Keratinocyte (primary cell): ENCODE results near the gene RNF31. TPM values are rescaled to one million over a fixed set of nuclear protein-coding genes. Genes with fewer than 3 reads are reported as not detected.

ENCODE experiments used
- DNase-seq: peaks from one replicate; pipeline ENCODE4 v3.0.0-alpha.2; 2011; ENCODE audit warnings: low read depth, missing footprints, low spot score
- FAIRE-seq: peaks from 2 replicates; lab custom pipeline; 2011; peaks lifted over from hg19 to GRCh38; lab: Jason Lieb, UNC
- H2AFZ ChIP-seq: 2 replicates; pipeline ENCODE4 v1.6.0; 2012; ENCODE audit warnings: low read length, control low read depth, inconsistent platforms; ENCODE audit not compliant: control insufficient read depth
- H3K27ac ChIP-seq: 2 replicates; pipeline ENCODE4 v1.5.1; 2011; ENCODE audit warnings: low read length; ENCODE audit not compliant: control insufficient read depth, insufficient read depth
- H3K27me3 ChIP-seq: 3 replicates; pipeline ENCODE4 v1.6.0; 2011; ENCODE audit warnings: low read length; ENCODE audit not compliant: control insufficient read depth, insufficient read depth; ENCODE audit errors: extremely low read depth
- H3K36me3 ChIP-seq, 2 experiments: 2 replicates in 1 of 2; 3 replicates in 1 of 2; pipeline ENCODE4 v1.5.1; 2011; ENCODE audit warnings: low read length in 2 of 2, mild to moderate bottlenecking in 1 of 2; ENCODE audit not compliant: control insufficient read depth in 2 of 2, insufficient read depth in 2 of 2; ENCODE audit errors: extremely low read depth in 1 of 2
- H3K4me1 ChIP-seq: 3 replicates; pipeline ENCODE4 v1.5.1; 2011; ENCODE audit warnings: low read length; ENCODE audit not compliant: control insufficient read depth, insufficient read depth; ENCODE audit errors: extremely low read depth
- H3K4me2 ChIP-seq: 3 replicates; pipeline ENCODE4 v1.6.0; 2011; ENCODE audit warnings: low read depth, low read length; ENCODE audit not compliant: control insufficient read depth, insufficient read depth; ENCODE audit errors: extremely low read depth
- H3K4me3 ChIP-seq, 3 experiments: fragments of 200-600 bp in 1 of 3; sonication (generic) in 1 of 3; 2 replicates in 2 of 3; 3 replicates in 1 of 3; pipeline ENCODE4 v1.5.1; 2011 to 2016; ENCODE audit warnings: low read length in 3 of 3, mild to moderate bottlenecking in 3 of 3, control low read depth in 2 of 3, inconsistent platforms in 1 of 3, low read depth in 1 of 3, mixed read lengths in 1 of 3, mixed run types in 1 of 3, moderate library complexity in 1 of 3; ENCODE audit not compliant: control insufficient read depth in 2 of 3, insufficient read depth in 2 of 3; ENCODE audit errors: extremely low read depth in 1 of 3
- H3K79me2 ChIP-seq: 2 replicates; pipeline ENCODE4 v1.6.0; 2012; ENCODE audit warnings: low read length; ENCODE audit not compliant: control insufficient read depth, insufficient read depth
- H3K9ac ChIP-seq: 3 replicates; pipeline ENCODE4 v1.6.0; 2011; ENCODE audit warnings: low read length; ENCODE audit not compliant: control insufficient read depth, insufficient read depth; ENCODE audit errors: extremely low read depth
- H3K9me1 ChIP-seq: 3 replicates; pipeline ENCODE4 v1.6.0; 2011; ENCODE audit warnings: low read length; ENCODE audit not compliant: control insufficient read depth, insufficient read depth; ENCODE audit errors: extremely low read depth
- H3K9me3 ChIP-seq: 2 replicates; pipeline ENCODE4 v1.5.1; 2012; ENCODE audit warnings: low read depth, low read length; ENCODE audit not compliant: control insufficient read depth
- H4K20me1 ChIP-seq: 3 replicates; pipeline ENCODE4 v1.6.0; 2011; ENCODE audit warnings: low read length; ENCODE audit not compliant: control insufficient read depth, insufficient read depth; ENCODE audit errors: extremely low read depth
- CTCF ChIP-seq, 3 experiments: IDR thresholded peaks in 1 of 3; conservative IDR thresholded peaks in 1 of 3; optimal IDR thresholded peaks in 1 of 3; 2 replicates in 2 of 3; 3 replicates in 1 of 3; pipeline versions ENCODE3 to v1.5.1; 2011; ENCODE audit warnings: low read length in 3 of 3, mild to moderate bottlenecking in 3 of 3, moderate library complexity in 2 of 3, control low read depth in 1 of 3, inconsistent platforms in 1 of 3; ENCODE audit not compliant: insufficient read depth in 2 of 3; ENCODE audit errors: extremely low read depth in 1 of 3
- EZH2 ChIP-seq: IDR thresholded peaks from one replicate; pipeline ENCODE4 v1.6.1; 2012; ENCODE audit warnings: inconsistent platforms, mild to moderate bottlenecking, low read length, moderate library complexity
- dilution Hi-C: fragments of 300-500 bp; cut with MboI; formaldehyde crosslinking; loops from one replicate; pipeline ENCODE4 v1.7.0; 2020; ENCODE audit warnings: low sequenced_read_pairs; ENCODE audit not compliant: extremely low pct_ligation_motif_present
- polyA plus RNA-seq, 5 experiments: library from polyadenylated mRNA; depleted of rRNA in 3 of 5; stranded (reverse) in 3 of 5; stranded (forward) in 1 of 5; unstranded in 1 of 5; fragments of >200 nt; gene quantifications; 1 replicate in 1 of 5; 2 replicates in 3 of 5; 3 replicates in 1 of 5; pipeline versions ENCODE4 v1.2.1 to v1.2.3, GENCODE V29; 2011 to 2012; ENCODE audit warnings: missing spikeins in 2 of 5, low read depth in 1 of 5, low replicate concordance in 1 of 5

Gene RNF31
- polyA plus RNA-seq, 1 donor (not counting 4 experiments of a cell fraction or from before 2014, with no cell fraction given) = 17.4 TPM

GRCh38 chr14:24100982-24101494 is 46.3 kb upstream of the RNF31 start:
- Histone ChIP-seq H3K4me3 (no peak overlapping the region), H3K9ac (no peak overlapping the region), H4K20me1 (no peaks in the 10 kb centered on the region), H3K27ac (no peak overlapping the region), H3K9me1 (no peaks in the 10 kb centered on the region), H3K4me2 (no peak overlapping the region), H3K27me3 (no peaks in the 10 kb centered on the region), H3K79me2 (no peaks in the 10 kb centered on the region), H3K9me3 (no peaks in the 10 kb centered on the region), H3K4me1 (no peaks in the 10 kb centered on the region), H3K36me3 (peaks cover 7 to 24% of the 10 kb centered on the region in 2 experiments), H2AFZ (no peak overlapping the region)
- dilution Hi-C loops = no loop called here
- DNase-seq (no peak), FAIRE-seq (no peak)
- TF ChIP-seq EZH2 (no peak), CTCF (optimal IDR thresholded peaks at IDR 0.05 in 1 of 3, IDR thresholded peaks at IDR 0.05 in 1 of 3, conservative IDR thresholded peaks at IDR 0.05 in 1 of 3; ENCODE audit: extremely low read depth in 1 of 3, insufficient read depth in 2 of 3, low read length in 3 of 3) (no peak)

- Histone ChIP-seq H3K9me3 (no peaks in the 10 kb centered on the region), H2AFZ (no peak overlapping the region), H3K9me1 (no peaks in the 10 kb centered on the region), H3K4me3 (no peak overlapping the region), H3K4me2 (no peak overlapping the region), H3K4me1 (peaks cover 4% of the 10 kb centered on the region), H4K20me1 (no peaks in the 10 kb centered on the region), H3K27ac (no peak overlapping the region), H3K27me3 (no peaks in the 10 kb centered on the region), H3K79me2 (no peaks in the 10 kb centered on the region), H3K36me3 (peaks cover 7 to 19% of the 10 kb centered on the region in 2 experiments), H3K9ac (no peak overlapping the region)
- dilution Hi-C loops = no loop called here
- TF ChIP-seq EZH2 (no peak), CTCF (optimal IDR thresholded peaks at IDR 0.05 in 1 of 3, IDR thresholded peaks at IDR 0.05 in 1 of 3, conservative IDR thresholded peaks at IDR 0.05 in 1 of 3; ENCODE audit: extremely low read depth in 1 of 3, insufficient read depth in 2 of 3, low read length in 3 of 3) (no peak)
- DNase-seq (no peak), FAIRE-seq (no peak)
These were observed 44.8 kb upstream of the RNF31 start for GRCh38 chr14:24102357-24103048.
